MG63 (cell line): Measurements from ENCODE around the gene ANKS1B. TPM values are rescaled to one million over a fixed set of nuclear protein-coding genes. Genes with fewer than 3 reads are reported as not detected.
"Not testable (repeated sequence)": the region's sequence is repeated elsewhere in the genome, so short reads cannot be mapped to it uniquely, and the experiment has no call there.

Experiments
- DNase-seq: peaks from one replicate; pipeline ENCODE4 v3.0.0-alpha.2; 2020
- H3K27me3 ChIP-seq: fragments of 250-450 bp; sonication (Bioruptor Pico); 2 replicates; pipeline ENCODE4 v1.5.1; 2020; ENCODE audit warnings: mild to moderate bottlenecking, moderate library complexity
- H3K36me3 ChIP-seq: fragments of 250-450 bp; sonication (Bioruptor Pico); 2 replicates; pipeline ENCODE4 v1.5.1; 2020; ENCODE audit warnings: mild to moderate bottlenecking, moderate library complexity
- H3K4me3 ChIP-seq: fragments of 250-450 bp; sonication (Bioruptor Pico); 2 replicates; pipeline ENCODE4 v1.5.1; 2020; ENCODE audit warnings: mild to moderate bottlenecking, moderate library complexity
- H3K9me3 ChIP-seq: fragments of 250-450 bp; sonication (Bioruptor Pico); 2 replicates; pipeline ENCODE4 v1.5.1; 2020; ENCODE audit warnings: mild to moderate bottlenecking, moderate library complexity
- total RNA-seq: library from RNA; depleted of rRNA; stranded (reverse); fragments of >200 nt; shearing (Covaris generic); gene quantifications from 2 replicates; pipeline ENCODE4 v1.2.3, GENCODE V29; 2014; ENCODE audit warnings: low replicate concordance

Gene ANKS1B
- total RNA-seq, 1 experiment from 2014 or later: 0.10 TPM

GRCh38 chr12:99034201-99034600, 950.5 kb downstream of the ANKS1B start:
- H3K4me3 ChIP-seq, H3K9me3 ChIP-seq, DNase-seq, H3K27me3 ChIP-seq, H3K36me3 ChIP-seq: not testable (repeated sequence)

- no peaks in the 10 kb centered on the region for H3K27me3 ChIP-seq
- no peaks in the 10 kb centered on the region for H3K36me3 ChIP-seq
- no peak for DNase-seq
- no peak overlapping the region for H3K4me3 ChIP-seq
- no peaks in the 10 kb centered on the region for H3K9me3 ChIP-seq
Measured at GRCh38 chr12:99029511-99030271, 955.0 kb downstream of the ANKS1B start.

- Histone ChIP-seq H3K9me3 (no peaks in the 10 kb centered on the region), H3K27me3 (no peaks in the 10 kb centered on the region), H3K36me3 (no peaks in the 10 kb centered on the region), H3K4me3 (no peak overlapping the region)
- DNase-seq: no peak
Measured at GRCh38 chr12:99027461-99027860, 957.3 kb downstream of the ANKS1B start.

GRCh38 chr12:99027055-99027393, 957.7 kb downstream of the ANKS1B start:
- DNase-seq: no peak
- Histone ChIP-seq H3K36me3 (no peaks in the 10 kb centered on the region), H3K4me3 (no peak overlapping the region), H3K9me3 (no peaks in the 10 kb centered on the region), H3K27me3 (no peaks in the 10 kb centered on the region)

- Histone ChIP-seq H3K4me3 (no peak overlapping the region), H3K9me3 (no peaks in the 10 kb centered on the region), H3K36me3 (no peaks in the 10 kb centered on the region), H3K27me3 (no peaks in the 10 kb centered on the region)
- DNase-seq: no peak
Measured at GRCh38 chr12:99026332-99027054, 958.2 kb downstream of the ANKS1B start.

GRCh38 chr12:99024870-99025269, 959.9 kb downstream of the ANKS1B start:
- no peaks in the 10 kb centered on the region for H3K9me3 ChIP-seq
- no peaks in the 10 kb centered on the region for H3K27me3 ChIP-seq
- no peak for DNase-seq
- no peak overlapping the region for H3K4me3 ChIP-seq
- no peaks in the 10 kb centered on the region for H3K36me3 ChIP-seq

GRCh38 chr12:99024191-99024590, 960.5 kb downstream of the ANKS1B start:
- no peak for DNase-seq
- Histone ChIP-seq H3K27me3 (no peaks in the 10 kb centered on the region), H3K36me3 (no peaks in the 10 kb centered on the region), H3K9me3 (no peaks in the 10 kb centered on the region), H3K4me3 (no peak overlapping the region)

- Histone ChIP-seq H3K9me3 (no peaks in the 10 kb centered on the region), H3K4me3 (no peak overlapping the region), H3K27me3 (no peaks in the 10 kb centered on the region), H3K36me3 (no peaks in the 10 kb centered on the region)
- no peak for DNase-seq
Measured at GRCh38 chr12:99020871-99021270, 963.9 kb downstream of the ANKS1B start.

- H3K4me3 ChIP-seq: no peak overlapping the region
- H3K36me3 ChIP-seq: no peaks in the 10 kb centered on the region
- H3K9me3 ChIP-seq: no peaks in the 10 kb centered on the region
- no peaks in the 10 kb centered on the region for H3K27me3 ChIP-seq
- DNase-seq: no peak
Measured at GRCh38 chr12:99019798-99020197, 964.9 kb downstream of the ANKS1B start.

- H3K4me3 ChIP-seq: no peak overlapping the region
- no peak for DNase-seq
- no peaks in the 10 kb centered on the region for H3K27me3 ChIP-seq
- no peaks in the 10 kb centered on the region for H3K36me3 ChIP-seq
- no peaks in the 10 kb centered on the region for H3K9me3 ChIP-seq
Measured at GRCh38 chr12:99017971-99018370, 966.8 kb downstream of the ANKS1B start.

- H3K9me3 ChIP-seq: no peaks in the 10 kb centered on the region
- DNase-seq: no peak
- H3K27me3 ChIP-seq: no peaks in the 10 kb centered on the region
- no peak overlapping the region for H3K4me3 ChIP-seq
- H3K36me3 ChIP-seq: no peaks in the 10 kb centered on the region
Measured at GRCh38 chr12:99009654-99010296, 975.0 kb downstream of the ANKS1B start.

- Histone ChIP-seq H3K4me3 (no peak overlapping the region), H3K36me3 (no peaks in the 10 kb centered on the region), H3K27me3 (no peaks in the 10 kb centered on the region), H3K9me3 (no peaks in the 10 kb centered on the region)
- DNase-seq: no peak
Measured at GRCh38 chr12:99005601-99006000, 979.1 kb downstream of the ANKS1B start.

- H3K9me3 ChIP-seq: no peaks in the 10 kb centered on the region
- H3K4me3 ChIP-seq: no peak overlapping the region
- no peaks in the 10 kb centered on the region for H3K36me3 ChIP-seq
- no peaks in the 10 kb centered on the region for H3K27me3 ChIP-seq
- DNase-seq: no peak
Measured at GRCh38 chr12:99004799-99005466, 979.8 kb downstream of the ANKS1B start.

- Histone ChIP-seq H3K4me3 (no peak overlapping the region), H3K9me3 (no peaks in the 10 kb centered on the region), H3K36me3 (no peaks in the 10 kb centered on the region), H3K27me3 (no peaks in the 10 kb centered on the region)
- DNase-seq: no peak
Measured at GRCh38 chr12:99002731-99003130, 982.0 kb downstream of the ANKS1B start.

- Histone ChIP-seq H3K4me3 (no peak overlapping the region), H3K27me3 (no peaks in the 10 kb centered on the region), H3K9me3 (no peaks in the 10 kb centered on the region), H3K36me3 (no peaks in the 10 kb centered on the region)
- no peak for DNase-seq
Measured at GRCh38 chr12:99002156-99002555, 982.6 kb downstream of the ANKS1B start.

- no peaks in the 10 kb centered on the region for H3K36me3 ChIP-seq
- no peak overlapping the region for H3K4me3 ChIP-seq
- H3K9me3 ChIP-seq: no peaks in the 10 kb centered on the region
- no peaks in the 10 kb centered on the region for H3K27me3 ChIP-seq
- DNase-seq: no peak
Measured at GRCh38 chr12:98999559-98999958, 985.2 kb downstream of the ANKS1B start.

- Histone ChIP-seq H3K9me3 (no peaks in the 10 kb centered on the region), H3K27me3 (no peaks in the 10 kb centered on the region), H3K4me3 (no peak overlapping the region), H3K36me3 (no peaks in the 10 kb centered on the region)
- DNase-seq: no peak
Measured at GRCh38 chr12:98998697-98999299, 985.9 kb downstream of the ANKS1B start.
